ENCODE data around the gene SMIM14.

Gene SMIM14

DNA sequence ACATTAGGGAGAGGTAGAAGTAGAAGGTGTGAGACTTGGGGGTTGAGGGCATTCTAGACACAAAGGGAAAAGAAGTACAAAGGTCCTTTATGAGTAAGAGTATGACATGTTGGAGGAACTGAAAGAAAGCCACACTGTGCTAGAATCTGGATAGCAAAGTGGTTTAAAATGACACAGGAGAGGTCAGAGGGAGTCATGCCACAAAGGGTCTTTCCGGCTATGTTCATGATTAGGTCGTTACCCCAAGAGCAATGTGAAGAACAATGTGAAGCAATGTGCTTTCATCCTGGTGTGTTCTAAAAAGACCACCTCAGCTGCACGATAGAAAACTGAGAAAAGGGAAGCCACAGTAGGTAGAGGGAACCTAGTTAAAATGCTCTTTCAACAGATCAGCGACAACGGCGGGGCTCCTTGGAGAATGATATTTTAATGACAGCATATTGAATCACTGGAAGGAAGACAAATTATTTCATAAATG, 29.2 kb downstream of the SMIM14 start:
- no peak overlapping the region for H3K4me3 ChIP-seq (ENCODE audit: low read length)

DNA sequence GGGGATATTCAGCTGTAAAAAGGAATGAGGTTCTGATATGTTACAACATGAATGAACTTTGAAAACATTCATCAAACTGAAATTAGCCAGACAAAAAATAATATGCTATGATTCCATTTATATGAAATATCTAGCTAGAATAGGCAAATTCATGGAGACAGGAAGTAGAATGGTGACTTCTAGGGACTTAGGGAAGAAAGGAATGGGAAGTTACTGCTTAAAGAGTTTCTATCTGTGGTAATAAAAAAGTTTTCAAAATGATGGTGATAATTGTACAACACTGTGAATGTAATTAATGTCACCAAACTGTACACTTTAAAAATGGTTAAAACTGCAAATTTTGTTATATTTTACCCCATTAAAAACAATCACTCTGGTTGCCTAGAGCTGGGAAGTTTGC, 30.2 kb downstream of the SMIM14 start:
- Histone ChIP-seq H4K20me1 (ENCODE audit: control insufficient read depth, insufficient read depth, low read depth, low read length) (peaks cover 17% of the 10 kb centered on the region), H3K9me2 (replicated peaks; ENCODE audit: control insufficient read depth, low read length) (no peaks in the 10 kb centered on the region), H3K4me1 (ENCODE audit: control insufficient read depth, low read length) (peaks cover 48% of the 10 kb centered on the region), H3K4me2 (ENCODE audit: low read length) (no peak overlapping the region), H3K27me3 (ENCODE audit: control insufficient read depth, low read length) (no peaks in the 10 kb centered on the region), H3F3A (ENCODE audit: control insufficient read depth, insufficient read depth) (peaks cover 19% of the 10 kb centered on the region), H3K4me3 (ENCODE audit: low read length) (no peak overlapping the region), H3K9me3 (ENCODE audit: control insufficient read depth, insufficient read depth, low read length) (no peaks in the 10 kb centered on the region), H3K27ac (ENCODE audit: low read depth, low read length) (no peak overlapping the region), H3K36me3 (ENCODE audit: control insufficient read depth, low read length) (peaks cover 92% of the 10 kb centered on the region), H3K79me2 (ENCODE audit: control insufficient read depth, low read length) (peaks cover 94% of the 10 kb centered on the region)
- no peak for TF ChIP-seq EZH2phosphoT487 (IDR thresholded peaks at IDR 0.05; ENCODE audit: borderline replicate concordance, low read length)
- TF ChIP-seq, protein P1, sequence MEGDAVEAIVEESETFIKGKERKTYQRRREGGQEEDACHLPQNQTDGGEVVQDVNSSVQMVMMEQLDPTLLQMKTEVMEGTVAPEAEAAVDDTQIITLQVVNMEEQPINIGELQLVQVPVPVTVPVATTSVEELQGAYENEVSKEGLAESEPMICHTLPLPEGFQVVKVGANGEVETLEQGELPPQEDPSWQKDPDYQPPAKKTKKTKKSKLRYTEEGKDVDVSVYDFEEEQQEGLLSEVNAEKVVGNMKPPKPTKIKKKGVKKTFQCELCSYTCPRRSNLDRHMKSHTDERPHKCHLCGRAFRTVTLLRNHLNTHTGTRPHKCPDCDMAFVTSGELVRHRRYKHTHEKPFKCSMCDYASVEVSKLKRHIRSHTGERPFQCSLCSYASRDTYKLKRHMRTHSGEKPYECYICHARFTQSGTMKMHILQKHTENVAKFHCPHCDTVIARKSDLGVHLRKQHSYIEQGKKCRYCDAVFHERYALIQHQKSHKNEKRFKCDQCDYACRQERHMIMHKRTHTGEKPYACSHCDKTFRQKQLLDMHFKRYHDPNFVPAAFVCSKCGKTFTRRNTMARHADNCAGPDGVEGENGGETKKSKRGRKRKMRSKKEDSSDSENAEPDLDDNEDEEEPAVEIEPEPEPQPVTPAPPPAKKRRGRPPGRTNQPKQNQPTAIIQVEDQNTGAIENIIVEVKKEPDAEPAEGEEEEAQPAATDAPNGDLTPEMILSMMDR (IDR thresholded peaks at IDR 0.05; ENCODE audit: low read depth, low read length, poor library complexity, severe bottlenecking): no peak

More for the DNA sequence above, 29.2 kb downstream of the SMIM14 start:
- Histone ChIP-seq H3K36me3 (ENCODE audit: control insufficient read depth, low read length) (peaks cover 92% of the 10 kb centered on the region), H3K27me3 (ENCODE audit: control insufficient read depth, low read length) (no peaks in the 10 kb centered on the region), H3K4me1 (ENCODE audit: control insufficient read depth, low read length) (peaks cover 58% of the 10 kb centered on the region), H3K9me2 (replicated peaks; ENCODE audit: control insufficient read depth, low read length) (no peaks in the 10 kb centered on the region), H3K79me2 (ENCODE audit: control insufficient read depth, low read length) (peaks cover 96% of the 10 kb centered on the region), H3K9me3 (ENCODE audit: control insufficient read depth, insufficient read depth, low read length) (no peaks in the 10 kb centered on the region), H3F3A (ENCODE audit: control insufficient read depth, insufficient read depth) (peaks cover 20% of the 10 kb centered on the region), H3K4me2 (ENCODE audit: low read length) (no peak overlapping the region), H3K27ac (ENCODE audit: low read depth, low read length) (no peak overlapping the region), H4K20me1 (ENCODE audit: control insufficient read depth, insufficient read depth, low read depth, low read length) (peaks cover 22% of the 10 kb centered on the region)
- TF ChIP-seq EZH2phosphoT487 (IDR thresholded peaks at IDR 0.05; ENCODE audit: borderline replicate concordance, low read length): no peak
- TF ChIP-seq, protein P1 (IDR thresholded peaks at IDR 0.05; ENCODE audit: low read depth, low read length, poor library complexity, severe bottlenecking): no peak

DNA sequence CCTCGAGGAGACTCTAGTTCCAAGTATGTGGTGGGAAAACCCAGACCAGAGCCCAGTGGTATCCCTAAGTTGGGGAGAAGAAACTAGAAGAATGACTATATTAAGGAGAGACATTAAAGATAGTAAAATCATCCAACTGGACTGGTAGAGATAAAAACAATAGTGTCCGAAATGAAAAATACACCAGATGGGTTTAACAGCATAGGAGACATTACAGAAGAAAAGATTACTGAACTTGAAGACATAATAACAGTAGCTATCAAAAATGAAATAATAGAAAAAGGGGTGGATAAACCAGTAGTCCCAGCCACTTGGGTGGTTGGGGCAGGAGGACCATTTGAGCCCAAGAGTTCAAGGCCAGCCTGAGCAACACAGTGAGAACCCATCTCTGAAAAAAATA, 31.9 kb downstream of the SMIM14 start:
- Histone ChIP-seq H3K4me3 (ENCODE audit: low read length) (no peak overlapping the region), H3F3A (ENCODE audit: control insufficient read depth, insufficient read depth) (peaks cover 16% of the 10 kb centered on the region; the same call in 1 of the 2 replicates), H3K9me2 (replicated peaks; ENCODE audit: control insufficient read depth, low read length) (no peaks in the 10 kb centered on the region), H3K27ac (ENCODE audit: low read depth, low read length) (no peak overlapping the region), H3K27me3 (ENCODE audit: control insufficient read depth, low read length) (no peaks in the 10 kb centered on the region), H3K36me3 (ENCODE audit: control insufficient read depth, low read length) (peaks cover 91% of the 10 kb centered on the region), H3K79me2 (ENCODE audit: control insufficient read depth, low read length) (peaks cover 90% of the 10 kb centered on the region), H3K4me2 (ENCODE audit: low read length) (no peak overlapping the region), H3K9me3 (ENCODE audit: control insufficient read depth, insufficient read depth, low read length) (no peaks in the 10 kb centered on the region), H3K4me1 (ENCODE audit: control insufficient read depth, low read length) (peaks cover 31% of the 10 kb centered on the region), H4K20me1 (ENCODE audit: control insufficient read depth, insufficient read depth, low read depth, low read length) (peaks cover 13% of the 10 kb centered on the region)
- TF ChIP-seq EZH2phosphoT487 (IDR thresholded peaks at IDR 0.05; ENCODE audit: borderline replicate concordance, low read length): no peak
- TF ChIP-seq, protein P1 (IDR thresholded peaks at IDR 0.05; ENCODE audit: low read depth, low read length, poor library complexity, severe bottlenecking): no peak
